ENCODE data around the gene PCYT1A. TPM values are rescaled to one million over a fixed set of nuclear protein-coding genes. Genes with fewer than 3 reads are reported as not detected.

Gene PCYT1A
- total RNA-seq, 4 donors from 2014 or later, result 96.2 to 144 (median 110) TPM

DNA sequence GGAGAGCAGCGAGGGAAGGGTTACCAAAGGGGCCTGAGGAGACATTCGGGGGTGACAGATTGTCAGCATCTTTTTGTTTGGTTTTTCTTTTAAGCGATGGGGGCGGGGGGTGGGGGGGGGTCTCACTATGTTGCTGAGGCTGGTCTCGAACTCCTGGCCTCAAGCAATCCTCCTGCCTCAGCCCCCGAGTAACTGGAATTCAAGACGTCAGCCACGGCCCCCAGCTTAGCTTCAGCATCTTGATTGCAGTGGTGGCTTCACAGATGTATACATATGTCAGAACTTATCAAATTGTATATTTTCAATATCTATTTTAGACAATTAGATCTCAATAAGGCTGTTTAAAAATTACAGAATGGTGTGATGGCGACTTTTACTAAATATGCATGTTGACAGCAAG is 107.2 kb downstream of the PCYT1A start:
- DNase-seq (ENCODE audit: low spot score in 2 of 2), result no peak
- H3K4me3 ChIP-seq (ENCODE audit: low read depth, poor library complexity, severe bottlenecking), result no peak overlapping the region
- WGBS, 2 donors, result 78 to 86% methylated on average over 9 of the region's 9 CpGs
- intact Hi-C loops (cut with DNase I; ENCODE audit: low total_unique reads), result no loop called here
- TF ChIP-seq, protein P1, sequence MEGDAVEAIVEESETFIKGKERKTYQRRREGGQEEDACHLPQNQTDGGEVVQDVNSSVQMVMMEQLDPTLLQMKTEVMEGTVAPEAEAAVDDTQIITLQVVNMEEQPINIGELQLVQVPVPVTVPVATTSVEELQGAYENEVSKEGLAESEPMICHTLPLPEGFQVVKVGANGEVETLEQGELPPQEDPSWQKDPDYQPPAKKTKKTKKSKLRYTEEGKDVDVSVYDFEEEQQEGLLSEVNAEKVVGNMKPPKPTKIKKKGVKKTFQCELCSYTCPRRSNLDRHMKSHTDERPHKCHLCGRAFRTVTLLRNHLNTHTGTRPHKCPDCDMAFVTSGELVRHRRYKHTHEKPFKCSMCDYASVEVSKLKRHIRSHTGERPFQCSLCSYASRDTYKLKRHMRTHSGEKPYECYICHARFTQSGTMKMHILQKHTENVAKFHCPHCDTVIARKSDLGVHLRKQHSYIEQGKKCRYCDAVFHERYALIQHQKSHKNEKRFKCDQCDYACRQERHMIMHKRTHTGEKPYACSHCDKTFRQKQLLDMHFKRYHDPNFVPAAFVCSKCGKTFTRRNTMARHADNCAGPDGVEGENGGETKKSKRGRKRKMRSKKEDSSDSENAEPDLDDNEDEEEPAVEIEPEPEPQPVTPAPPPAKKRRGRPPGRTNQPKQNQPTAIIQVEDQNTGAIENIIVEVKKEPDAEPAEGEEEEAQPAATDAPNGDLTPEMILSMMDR (IDR thresholded peaks at IDR 0.05), result no peak
- TF ChIP-seq POLR2A (IDR thresholded peaks at IDR 0.05), result no peak

Other genes starting within 250 kb of the PCYT1A start
- 10 to 100 TPM; 48.3 to 73.5 (median 59.6) TPM for gene TFRC, start 205.6 kb downstream of the PCYT1A start, total RNA-seq
- gene ZDHHC19, start 76.3 kb downstream of the PCYT1A start, total RNA-seq, result not detected
- gene SLC51A, start 71.2 kb downstream of the PCYT1A start, total RNA-seq, result not detected
- 1 to 10 TPM; 7.6 to 9.1 (median 8.4) TPM for gene DYNLT2B, start 30.5 kb upstream of the PCYT1A start, total RNA-seq
- 1 to 10 TPM in 2 of 4 donors, not detected in 2; 1.1 to 6.1 TPM for gene TM4SF19, start 50.7 kb upstream of the PCYT1A start, total RNA-seq
- 10 to 100 TPM; 20.5 to 30.4 (median 28.0) TPM for gene UBXN7, start 144.7 kb upstream of the PCYT1A start, total RNA-seq
- gene RNF168, start 216.0 kb upstream of the PCYT1A start, total RNA-seq, result 10 to 100 TPM; 23.9 to 35.4 (median 27.0) TPM
- under 1 TPM in 1 of 4 donors, not detected in 3; 0.25 TPM for gene SMCO1, start 227.6 kb upstream of the PCYT1A start, total RNA-seq

Measured in lower leg skin (tissue), 4 donors.